C4-2B (cell line): Measurements from ENCODE around the gene PPT2.

Experiments used
- ZFX ChIP-seq: fragments of 450-650 bp; IDR thresholded peaks from 2 replicates; pipeline ENCODE4 v1.6.1; 2017
- TF ChIP-seq, protein P1 (sequence below): fragments of 450-650 bp; conservative IDR thresholded peaks from 2 replicates; pipeline ENCODE4 v1.5.1; 2017; ENCODE audit warnings: mild to moderate bottlenecking

GRCh38 chr6:32175711-32176475 lies 22.0 kb downstream of the PPT2 start, which contains the start of gene AGPAT1:
- TF ChIP-seq, protein P1, sequence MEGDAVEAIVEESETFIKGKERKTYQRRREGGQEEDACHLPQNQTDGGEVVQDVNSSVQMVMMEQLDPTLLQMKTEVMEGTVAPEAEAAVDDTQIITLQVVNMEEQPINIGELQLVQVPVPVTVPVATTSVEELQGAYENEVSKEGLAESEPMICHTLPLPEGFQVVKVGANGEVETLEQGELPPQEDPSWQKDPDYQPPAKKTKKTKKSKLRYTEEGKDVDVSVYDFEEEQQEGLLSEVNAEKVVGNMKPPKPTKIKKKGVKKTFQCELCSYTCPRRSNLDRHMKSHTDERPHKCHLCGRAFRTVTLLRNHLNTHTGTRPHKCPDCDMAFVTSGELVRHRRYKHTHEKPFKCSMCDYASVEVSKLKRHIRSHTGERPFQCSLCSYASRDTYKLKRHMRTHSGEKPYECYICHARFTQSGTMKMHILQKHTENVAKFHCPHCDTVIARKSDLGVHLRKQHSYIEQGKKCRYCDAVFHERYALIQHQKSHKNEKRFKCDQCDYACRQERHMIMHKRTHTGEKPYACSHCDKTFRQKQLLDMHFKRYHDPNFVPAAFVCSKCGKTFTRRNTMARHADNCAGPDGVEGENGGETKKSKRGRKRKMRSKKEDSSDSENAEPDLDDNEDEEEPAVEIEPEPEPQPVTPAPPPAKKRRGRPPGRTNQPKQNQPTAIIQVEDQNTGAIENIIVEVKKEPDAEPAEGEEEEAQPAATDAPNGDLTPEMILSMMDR: no peak
- TF ChIP-seq ZFX: no peak
